ENCODE data around the gene GTF2IRD1.
"Not testable (repeated sequence)": the region's sequence is repeated elsewhere in the genome, so short reads cannot be mapped to it uniquely, and the experiment has no call there.

The GTF2IRD1 gene

DNA sequence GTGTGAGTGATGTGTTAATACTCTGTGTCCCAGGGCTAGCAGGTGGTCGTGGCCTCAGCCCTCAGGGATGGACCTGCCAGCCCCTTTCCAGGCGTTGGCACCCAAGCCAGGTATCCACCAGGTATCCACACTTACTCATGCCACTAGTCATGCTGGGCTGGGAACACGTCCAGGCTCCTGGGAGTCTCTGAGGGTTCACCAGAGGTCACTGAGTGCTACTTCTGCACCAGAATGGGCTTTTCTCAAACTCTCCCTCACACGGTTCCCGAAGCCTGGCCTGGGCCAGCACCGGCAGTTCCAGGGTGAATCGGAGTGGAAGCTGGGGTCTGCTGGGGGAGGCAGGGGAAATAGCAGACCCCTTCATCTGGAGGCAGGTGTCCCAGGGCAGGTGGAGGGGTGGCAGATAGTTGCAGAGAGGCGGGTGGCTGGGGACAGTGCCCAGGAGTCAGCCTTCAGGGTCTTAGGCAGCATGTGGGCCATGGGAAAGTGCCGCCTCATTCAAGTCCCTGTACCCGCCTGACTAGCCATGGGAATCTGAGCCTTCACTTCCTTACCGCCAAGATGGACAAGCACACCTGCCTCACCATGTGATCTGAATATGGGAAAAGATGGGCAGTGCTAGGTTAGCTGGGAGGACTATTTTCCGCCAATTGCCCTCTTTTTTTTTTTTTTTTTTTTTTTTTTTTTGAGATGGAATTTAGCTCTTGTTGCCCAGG is 108.3 kb downstream of the GTF2IRD1 start:
- DNase-seq (ENCODE audit: low read depth), result no peak
- no peak overlapping the region for H3K4me3 ChIP-seq (ENCODE audit: low read depth, low read length)
- TF ChIP-seq MAX (IDR thresholded peaks at IDR 0.05; ENCODE audit: low read depth, low read length), result no peak
- no peak for TF ChIP-seq MYC (IDR thresholded peaks at IDR 0.05; ENCODE audit: low read depth, low read length)
- no peak for TF ChIP-seq CTCF (IDR thresholded peaks at IDR 0.05; ENCODE audit: low read depth, low read length)
- TF ChIP-seq POLR2A (IDR thresholded peaks at IDR 0.05; ENCODE audit: extremely low read depth, insufficient read length), result no peak

GRCh38 chr7:74563639-74564038 is 109.9 kb downstream of the GTF2IRD1 start:
- DNase-seq (ENCODE audit: low read depth); H3K4me3 ChIP-seq (ENCODE audit: low read depth, low read length): not testable (repeated sequence)

DNA sequence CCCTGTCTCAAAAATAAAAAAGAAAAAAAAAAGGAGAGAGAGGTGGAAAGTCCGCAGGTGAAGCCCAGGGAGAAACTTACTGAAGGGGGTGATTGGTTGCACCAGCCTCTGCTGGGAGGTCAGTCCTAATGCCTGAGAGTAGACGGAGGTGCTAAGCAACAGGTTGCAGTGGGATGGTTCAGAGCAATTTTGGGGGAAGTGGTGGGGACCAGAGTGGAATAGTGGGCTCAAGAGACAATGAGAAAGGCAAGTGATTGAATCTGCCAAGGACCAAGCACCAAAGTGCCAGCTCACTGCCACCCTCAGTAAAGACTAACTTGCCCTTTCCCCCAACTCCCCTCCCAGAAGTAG is 113.6 kb downstream of the GTF2IRD1 start:
- no peak for TF ChIP-seq POLR2A (IDR thresholded peaks at IDR 0.05; ENCODE audit: extremely low read depth, insufficient read length)
- no peak for TF ChIP-seq MAX (IDR thresholded peaks at IDR 0.05; ENCODE audit: low read depth, low read length)
- no peak for TF ChIP-seq MYC (IDR thresholded peaks at IDR 0.05; ENCODE audit: low read depth, low read length)
- TF ChIP-seq CTCF (IDR thresholded peaks at IDR 0.05; ENCODE audit: low read depth, low read length), result no peak
- no peak overlapping the region for H3K4me3 ChIP-seq (ENCODE audit: low read depth, low read length)
- no peak for DNase-seq (ENCODE audit: low read depth)

DNA sequence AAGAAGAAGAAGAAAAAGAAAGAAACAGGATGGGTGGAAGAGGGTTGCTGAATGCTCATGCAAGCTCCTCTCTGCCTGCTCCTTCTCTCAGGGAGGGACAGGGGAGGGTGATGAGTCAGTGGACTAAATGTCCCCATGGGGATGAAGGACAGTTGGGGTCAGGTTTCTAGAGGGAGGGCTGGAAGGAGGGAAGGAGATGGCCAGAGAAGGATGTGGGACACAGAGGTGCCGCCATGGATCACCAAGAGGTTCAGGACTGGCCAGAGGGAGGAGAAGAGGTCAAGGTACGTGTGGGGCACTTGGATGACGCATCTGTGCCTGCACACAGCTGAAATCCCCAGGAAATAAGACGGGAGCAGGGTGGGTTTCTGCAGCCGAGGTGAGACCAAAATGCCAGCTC is 115.0 kb downstream of the GTF2IRD1 start:
- TF ChIP-seq MYC (IDR thresholded peaks at IDR 0.05; ENCODE audit: low read depth, low read length) (no peak), CTCF (IDR thresholded peaks at IDR 0.05; ENCODE audit: low read depth, low read length) (no peak), POLR2A (IDR thresholded peaks at IDR 0.05; ENCODE audit: extremely low read depth, insufficient read length) (no peak), MAX (IDR thresholded peaks at IDR 0.05; ENCODE audit: low read depth, low read length) (no peak)
- peak; percentile 61 for DNase-seq (ENCODE audit: low read depth)
- H3K4me3 ChIP-seq (ENCODE audit: low read depth, low read length), result no peak overlapping the region

DNA sequence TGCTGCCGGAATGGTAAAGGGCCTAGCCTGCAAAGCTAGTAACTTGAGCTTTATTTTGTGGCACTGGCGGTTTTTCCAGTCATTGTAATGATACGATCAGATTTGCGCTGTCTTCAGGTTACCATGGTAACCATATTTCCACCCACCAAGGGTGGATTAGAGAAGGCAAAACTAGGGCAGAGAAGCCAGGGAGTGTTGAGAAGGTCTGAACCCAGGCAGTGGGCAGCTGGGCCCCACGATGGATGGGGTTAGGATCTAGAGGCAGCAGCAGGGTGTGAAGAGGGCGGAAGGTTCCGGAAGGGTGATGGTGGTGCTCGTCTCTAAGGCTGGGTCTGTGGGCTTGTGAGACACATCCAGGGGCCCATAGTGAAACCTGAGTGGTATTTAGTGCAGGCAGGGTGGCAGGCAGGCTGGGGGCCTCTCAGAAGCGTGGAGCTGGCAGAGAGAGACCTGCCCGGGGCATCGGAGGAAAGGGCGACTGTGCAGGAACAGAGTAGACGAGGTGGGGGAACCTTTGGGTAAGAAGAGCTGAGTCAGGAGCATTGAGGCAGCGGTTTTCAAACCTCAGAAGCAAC is 115.9 kb downstream of the GTF2IRD1 start:
- TF ChIP-seq CTCF (IDR thresholded peaks at IDR 0.05; ENCODE audit: low read depth, low read length) (no peak), POLR2A (IDR thresholded peaks at IDR 0.05; ENCODE audit: extremely low read depth, insufficient read length) (no peak), MAX (IDR thresholded peaks at IDR 0.05; ENCODE audit: low read depth, low read length) (no peak), MYC (IDR thresholded peaks at IDR 0.05; ENCODE audit: low read depth, low read length) (no peak)
- H3K4me3 ChIP-seq (ENCODE audit: low read depth, low read length), result no peak overlapping the region
- no peak for DNase-seq (ENCODE audit: low read depth)

GRCh38 chr7:74570533-74571156 is 116.9 kb downstream of the GTF2IRD1 start:
- H3K4me3 ChIP-seq (ENCODE audit: low read depth, low read length), result no peak overlapping the region
- DNase-seq (ENCODE audit: low read depth), result no peak
- TF ChIP-seq POLR2A (IDR thresholded peaks at IDR 0.05; ENCODE audit: extremely low read depth, insufficient read length), result no peak
- no peak for TF ChIP-seq CTCF (IDR thresholded peaks at IDR 0.05; ENCODE audit: low read depth, low read length)
- TF ChIP-seq MYC (IDR thresholded peaks at IDR 0.05; ENCODE audit: low read depth, low read length), result no peak
- TF ChIP-seq MAX (IDR thresholded peaks at IDR 0.05; ENCODE audit: low read depth, low read length), result no peak

Data from NB4 (cell line).